ENCODE results near the gene ADAMTSL4.
A peak's percentile ranks its signal among the peaks of the same experiment; 100 is the strongest.
"Not testable (repeated sequence)": the region's sequence is repeated elsewhere in the genome, so short reads cannot be mapped to it uniquely, and the experiment has no call there.

ADAMTSL4 gene

GRCh38 chr1:150567717-150568593 lies 18.7 kb downstream of the ADAMTSL4 start:
- H3K4me3 Mint-ChIP-seq, result peak overlapping the region; percentile 86
- H3K4me1 Mint-ChIP-seq, result peaks cover 85% of the 10 kb centered on the region
- H3K9me3 Mint-ChIP-seq, result no peaks in the 10 kb centered on the region
- H3K27ac Mint-ChIP-seq, result peak overlapping the region; percentile 98
- H3K36me3 Mint-ChIP-seq, result peaks cover 19% of the 10 kb centered on the region
- no peaks in the 10 kb centered on the region for H3K27me3 Mint-ChIP-seq

GRCh38 chr1:150568594-150568966 lies 19.4 kb downstream of the ADAMTSL4 start:
- peak overlapping the region; percentile 86 for H3K4me3 Mint-ChIP-seq
- H3K4me1 Mint-ChIP-seq, result peaks cover 83% of the 10 kb centered on the region
- H3K27ac Mint-ChIP-seq, result peak overlapping the region; percentile 98
- H3K36me3 Mint-ChIP-seq, result peaks cover 25% of the 10 kb centered on the region
- H3K27me3 Mint-ChIP-seq, result no peaks in the 10 kb centered on the region
- no peaks in the 10 kb centered on the region for H3K9me3 Mint-ChIP-seq

- Mint-ChIP-seq H3K27ac (peak overlapping the region; percentile 88), H3K36me3 (peaks cover 62% of the 10 kb centered on the region), H3K27me3 (no peaks in the 10 kb centered on the region), H3K4me1 (peaks cover 64% of the 10 kb centered on the region), H3K4me3 (peak overlapping the region; percentile 86), H3K9me3 (no peaks in the 10 kb centered on the region)
These were observed 23.9 kb downstream of the ADAMTSL4 start for GRCh38 chr1:150572918-150573647.

- H3K4me1 Mint-ChIP-seq, result peaks cover 58% of the 10 kb centered on the region
- not testable (repeated sequence) for H3K9me3 Mint-ChIP-seq, H3K27me3 Mint-ChIP-seq
- H3K36me3 Mint-ChIP-seq, result peaks cover 67% of the 10 kb centered on the region
- H3K4me3 Mint-ChIP-seq, result peak overlapping the region; percentile 86
- peak overlapping the region; percentile 88 for H3K27ac Mint-ChIP-seq
These were observed 24.5 kb downstream of the ADAMTSL4 start for GRCh38 chr1:150573648-150574071.

- peaks cover 65% of the 10 kb centered on the region for H3K36me3 Mint-ChIP-seq
- H3K9me3 Mint-ChIP-seq, result no peaks in the 10 kb centered on the region
- peaks cover 50% of the 10 kb centered on the region for H3K4me1 Mint-ChIP-seq
- peak overlapping the region; percentile 98 for H3K4me3 Mint-ChIP-seq
- peak overlapping the region; percentile 93 for H3K27ac Mint-ChIP-seq
- no peaks in the 10 kb centered on the region for H3K27me3 Mint-ChIP-seq
These were observed 25.3 kb downstream of the ADAMTSL4 start for GRCh38 chr1:150574260-150575071.

GRCh38 chr1:150575072-150575489 lies 25.9 kb downstream of the ADAMTSL4 start:
- H3K27ac Mint-ChIP-seq, result peak overlapping the region; percentile 93
- peaks cover 61% of the 10 kb centered on the region for H3K36me3 Mint-ChIP-seq
- no peaks in the 10 kb centered on the region for H3K27me3 Mint-ChIP-seq
- H3K4me1 Mint-ChIP-seq, result peaks cover 44% of the 10 kb centered on the region
- H3K4me3 Mint-ChIP-seq, result peak overlapping the region; percentile 98
- H3K9me3 Mint-ChIP-seq, result no peaks in the 10 kb centered on the region

GRCh38 chr1:150575518-150576366 lies 26.5 kb downstream of the ADAMTSL4 start:
- H3K27me3 Mint-ChIP-seq, result no peaks in the 10 kb centered on the region
- H3K36me3 Mint-ChIP-seq, result peaks cover 60% of the 10 kb centered on the region
- H3K27ac Mint-ChIP-seq, result peak overlapping the region; percentile 93
- H3K4me1 Mint-ChIP-seq, result peaks cover 43% of the 10 kb centered on the region
- H3K9me3 Mint-ChIP-seq, result no peaks in the 10 kb centered on the region
- H3K4me3 Mint-ChIP-seq, result peak overlapping the region; percentile 98

- Mint-ChIP-seq H3K9me3 (no peaks in the 10 kb centered on the region), H3K4me3 (peak overlapping the region; percentile 98), H3K27ac (peak overlapping the region; percentile 93), H3K36me3 (peaks cover 57% of the 10 kb centered on the region), H3K4me1 (peaks cover 42% of the 10 kb centered on the region), H3K27me3 (no peaks in the 10 kb centered on the region)
These were observed 27.1 kb downstream of the ADAMTSL4 start for GRCh38 chr1:150576367-150576711.

- H3K4me1 Mint-ChIP-seq, result peaks cover 42% of the 10 kb centered on the region
- peak overlapping the region; percentile 98 for H3K4me3 Mint-ChIP-seq
- H3K27me3 Mint-ChIP-seq, result no peaks in the 10 kb centered on the region
- H3K9me3 Mint-ChIP-seq, result no peaks in the 10 kb centered on the region
- H3K36me3 Mint-ChIP-seq, result peaks cover 57% of the 10 kb centered on the region
- peak overlapping the region; percentile 95 for H3K27ac Mint-ChIP-seq
These were observed 27.8 kb downstream of the ADAMTSL4 start for GRCh38 chr1:150576794-150577556.

GRCh38 chr1:150577557-150578271 lies 28.5 kb downstream of the ADAMTSL4 start:
- no peaks in the 10 kb centered on the region for H3K27me3 Mint-ChIP-seq
- H3K36me3 Mint-ChIP-seq, result peaks cover 55% of the 10 kb centered on the region
- peak overlapping the region; percentile 98 for H3K4me3 Mint-ChIP-seq
- peak overlapping the region; percentile 95 for H3K27ac Mint-ChIP-seq
- H3K9me3 Mint-ChIP-seq, result no peaks in the 10 kb centered on the region
- peaks cover 42% of the 10 kb centered on the region for H3K4me1 Mint-ChIP-seq

GRCh38 chr1:150578272-150579109 lies 29.3 kb downstream of the ADAMTSL4 start:
- peak overlapping the region; percentile 98 for H3K4me3 Mint-ChIP-seq
- peak overlapping the region; percentile 95 for H3K27ac Mint-ChIP-seq
- H3K9me3 Mint-ChIP-seq, result no peaks in the 10 kb centered on the region
- H3K4me1 Mint-ChIP-seq, result peaks cover 35% of the 10 kb centered on the region
- peaks cover 48% of the 10 kb centered on the region for H3K36me3 Mint-ChIP-seq
- no peaks in the 10 kb centered on the region for H3K27me3 Mint-ChIP-seq

- Mint-ChIP-seq H3K27me3 (no peaks in the 10 kb centered on the region), H3K4me1 (peaks cover 31% of the 10 kb centered on the region), H3K36me3 (peaks cover 43% of the 10 kb centered on the region), H3K9me3 (no peaks in the 10 kb centered on the region), H3K4me3 (peak within 1 kb of the TSS; percentile 98), H3K27ac (peak within 1 kb of the TSS; percentile 98)
These were observed 30.1 kb downstream of the ADAMTSL4 start, which contains the start of gene MCL1 for GRCh38 chr1:150579110-150579944. Gene MCL1 (minus strand): TSS chr1:150579610. CDS start chr1:150579530, 80 bp downstream.

Measured in activated naive CD4-positive, alpha-beta T cell treated with anti-CD3 and anti-CD28 coated beads, Interleukin-2, amount 50 U/mL, for 24 hours (primary cell).